HG03354 (cell line): Measurements from ENCODE around the gene DOP1B.

Experiments used
- ATAC-seq: cut with Tn5 transposase; IDR thresholded peaks from one replicate; pipeline ENCODE4 v1.9.1; 2021; ENCODE audit warnings: mild to moderate bottlenecking; ENCODE audit not compliant: unreplicated experiment, poor library complexity, severe bottlenecking

Gene DOP1B

DNA sequence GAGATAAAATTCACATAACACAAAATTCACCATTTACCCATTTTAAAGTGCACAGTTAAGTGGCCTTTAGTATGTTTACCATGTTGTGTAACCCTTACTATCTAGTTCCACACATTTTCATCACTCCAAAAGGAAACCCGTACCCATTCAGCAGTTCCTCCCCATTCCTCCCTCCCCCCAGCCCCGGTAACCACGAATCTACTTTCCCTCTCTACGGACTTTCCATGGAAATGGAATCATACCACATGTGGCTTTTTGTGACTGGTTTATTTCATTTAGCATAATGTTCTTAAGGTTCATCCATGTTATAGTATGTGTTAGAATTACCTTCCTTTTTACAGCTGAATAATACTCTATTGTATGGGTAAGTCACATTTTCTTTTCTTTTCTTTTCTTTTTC lies 10.9 kb downstream of the DOP1B start:
- ATAC-seq: no peak

DNA sequence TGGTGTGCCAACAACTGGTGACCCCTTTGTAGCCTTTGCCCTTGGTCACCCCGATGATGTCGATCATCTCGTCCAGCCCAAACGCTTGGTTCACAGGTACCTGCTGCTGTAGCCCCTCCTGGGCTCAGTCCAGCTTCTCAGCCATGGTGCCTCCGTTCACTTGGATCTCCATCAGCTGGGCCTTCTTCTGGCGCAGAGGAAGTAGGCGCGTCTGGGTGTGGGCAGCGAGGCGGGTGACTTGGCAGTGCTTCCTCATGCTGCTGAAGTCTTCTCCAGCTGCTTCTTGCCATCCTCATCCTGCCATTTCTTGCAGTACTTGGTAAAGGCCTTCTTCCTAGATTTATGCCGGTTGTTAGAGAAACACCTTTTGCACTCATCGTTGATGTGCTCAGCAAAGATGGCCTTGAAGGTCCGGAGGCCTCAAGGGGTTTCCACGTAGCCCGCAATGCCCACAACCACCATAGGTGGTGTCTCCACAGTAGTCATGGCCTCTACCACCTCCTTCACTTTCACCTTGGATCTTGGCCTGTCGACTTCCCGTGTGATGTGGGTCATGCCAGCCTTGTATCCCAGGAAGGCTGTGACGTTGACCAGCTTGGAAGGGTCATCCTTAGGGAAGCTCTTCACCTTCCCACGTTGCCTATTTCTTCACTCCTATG lies 13.0 kb downstream of the DOP1B start:
- no peak for ATAC-seq

- no peak for ATAC-seq
Observed at GRCh38 chr21:36170823-36171222, 14.2 kb downstream of the DOP1B start.

DNA sequence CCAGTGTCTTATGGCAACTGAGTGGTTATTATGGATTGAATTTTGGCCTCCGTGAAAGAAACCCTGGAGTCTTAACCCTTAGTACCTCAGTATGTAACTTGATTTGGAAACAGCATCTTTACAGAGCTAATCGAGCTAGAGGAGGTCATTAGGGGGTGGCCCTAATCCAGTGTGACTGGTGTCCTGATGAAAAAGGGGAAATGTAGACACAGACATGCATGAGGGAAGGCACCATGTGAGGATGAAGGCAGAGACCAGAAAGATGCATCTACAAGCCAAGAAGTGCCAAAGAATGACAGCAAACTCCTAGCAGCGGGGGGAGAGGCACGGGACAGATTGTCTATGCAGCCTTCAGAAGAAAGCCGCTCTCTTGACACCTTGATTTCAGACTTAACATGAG lies 14.7 kb downstream of the DOP1B start:
- ATAC-seq: no peak

DNA sequence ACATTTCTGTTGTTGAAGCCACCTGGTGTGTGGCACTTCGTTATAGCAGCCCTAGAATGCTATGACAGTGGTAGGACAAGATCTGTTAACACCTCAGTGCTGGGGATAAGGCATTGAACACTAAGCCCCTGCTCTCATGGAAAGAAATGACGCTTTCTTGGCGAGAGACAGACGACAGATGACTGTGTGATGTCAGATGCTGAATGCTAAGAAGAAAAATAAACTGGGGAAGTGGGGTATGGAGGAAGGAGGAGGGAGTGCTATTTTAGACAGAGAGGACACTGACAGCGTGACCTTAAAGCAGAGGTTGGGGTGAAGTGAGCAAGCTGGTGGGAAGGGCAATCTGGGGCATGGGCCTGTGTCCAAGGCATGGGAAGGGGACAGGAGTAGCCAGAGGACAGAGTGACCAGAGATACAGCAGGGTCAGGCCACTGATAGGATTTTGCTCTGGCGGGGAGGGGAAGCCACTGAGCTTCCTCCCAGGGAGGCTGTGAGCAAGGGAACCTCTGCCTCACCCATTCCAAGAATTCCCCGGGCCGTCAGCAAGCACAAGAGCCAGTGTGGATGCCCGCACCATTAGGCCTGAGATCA lies 15.2 kb downstream of the DOP1B start:
- no peak for ATAC-seq

GRCh38 chr21:36174780-36175179 lies 18.2 kb downstream of the DOP1B start:
- no peak for ATAC-seq

GRCh38 chr21:36175771-36176565 lies 19.3 kb downstream of the DOP1B start:
- ATAC-seq: no peak

- no peak for ATAC-seq
Observed at GRCh38 chr21:36178349-36178748, 21.7 kb downstream of the DOP1B start.

DNA sequence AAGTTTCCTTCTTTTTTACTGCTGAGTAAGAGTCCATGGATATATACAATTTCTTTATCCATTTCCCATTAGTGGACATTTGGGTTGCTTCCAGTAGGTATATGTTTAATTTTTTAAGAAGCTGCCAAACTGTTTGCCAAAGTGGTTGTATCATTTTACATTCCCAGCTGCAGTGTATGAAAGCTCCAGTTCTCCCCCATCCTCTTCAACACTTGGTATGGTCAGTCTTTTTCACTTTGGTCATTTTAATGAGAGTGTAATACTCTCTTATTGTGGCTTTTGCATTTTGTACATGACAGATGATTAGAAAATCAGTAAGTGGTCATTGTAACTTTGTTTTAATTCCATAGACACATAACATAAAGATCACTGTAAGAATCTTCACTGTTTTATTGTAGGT lies 22.5 kb downstream of the DOP1B start:
- ATAC-seq: no peak

DNA sequence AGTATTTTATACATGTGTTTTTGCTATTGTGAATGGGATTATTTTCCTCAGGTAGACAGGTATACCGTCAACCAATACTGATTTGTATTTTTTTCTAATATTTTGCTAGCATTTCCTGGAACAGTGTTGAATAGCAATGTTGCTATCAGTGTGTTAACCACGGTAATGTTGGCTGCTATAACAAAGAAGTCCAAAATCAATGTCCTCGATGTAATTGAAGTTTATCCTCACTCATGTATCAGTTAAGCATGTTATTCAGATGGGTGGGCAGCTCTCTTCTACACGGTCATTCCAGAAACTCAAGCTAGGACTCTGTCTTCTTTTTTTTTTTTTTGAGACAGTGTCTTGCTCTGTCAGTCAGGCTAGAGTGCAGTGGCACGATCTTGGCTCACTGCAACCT lies 24.3 kb downstream of the DOP1B start:
- no peak for ATAC-seq

DNA sequence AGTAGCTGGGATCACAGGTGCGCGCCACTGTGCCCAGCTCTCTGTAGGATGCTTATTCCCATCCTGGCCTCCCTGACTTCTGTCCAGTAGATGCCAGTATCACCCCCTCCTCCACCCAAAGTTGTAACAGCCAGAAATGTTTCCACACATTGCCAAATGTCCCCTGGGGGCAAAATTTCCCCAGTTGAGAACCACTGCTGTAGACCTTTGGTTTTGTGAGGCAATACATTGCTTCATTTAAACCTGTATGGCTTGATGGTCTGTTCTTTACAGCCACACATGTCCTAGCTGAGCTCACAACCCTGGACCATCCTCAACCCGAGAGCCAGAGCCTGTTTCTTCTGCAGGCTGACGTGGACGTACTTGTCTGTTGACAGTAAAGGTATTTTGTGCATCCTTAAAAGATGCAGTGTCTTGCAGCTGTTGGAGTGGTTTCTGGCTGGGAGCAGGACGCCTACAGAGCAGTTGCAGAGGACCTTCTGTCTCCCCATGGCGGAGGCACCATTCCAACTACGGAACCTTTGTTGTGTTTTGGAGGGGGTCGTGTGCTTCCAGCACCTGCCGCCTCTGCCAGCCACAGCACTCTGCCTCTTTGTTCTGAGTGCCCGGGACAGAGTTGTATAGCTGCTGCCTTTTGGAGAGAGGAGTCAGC lies 26.6 kb downstream of the DOP1B start:
- ATAC-seq: no peak

DNA sequence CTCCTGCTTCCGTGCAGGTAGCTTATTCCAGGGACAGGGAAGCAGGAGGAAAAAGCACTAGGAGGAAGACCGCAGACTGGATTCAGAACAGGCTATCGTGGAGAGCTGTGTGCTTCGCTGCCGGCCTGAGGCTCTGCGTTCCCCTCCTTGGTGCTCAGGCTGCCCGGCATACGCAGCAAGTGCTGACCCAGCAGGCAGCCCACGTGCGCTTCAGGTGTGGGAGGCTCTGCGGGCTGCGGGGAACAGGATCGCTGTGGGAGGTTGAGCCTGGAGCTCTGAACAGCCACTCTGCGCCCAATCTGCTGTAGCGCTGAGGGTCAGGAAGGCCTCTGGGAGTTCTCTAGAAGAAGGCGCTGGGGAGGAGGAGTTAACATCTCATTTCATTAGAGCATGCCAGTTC lies 27.9 kb downstream of the DOP1B start:
- no peak for ATAC-seq

GRCh38 chr21:36185523-36185922 lies 28.9 kb downstream of the DOP1B start:
- no peak for ATAC-seq

- no peak for ATAC-seq
Observed at GRCh38 chr21:36186081-36186480, 29.5 kb downstream of the DOP1B start.

DNA sequence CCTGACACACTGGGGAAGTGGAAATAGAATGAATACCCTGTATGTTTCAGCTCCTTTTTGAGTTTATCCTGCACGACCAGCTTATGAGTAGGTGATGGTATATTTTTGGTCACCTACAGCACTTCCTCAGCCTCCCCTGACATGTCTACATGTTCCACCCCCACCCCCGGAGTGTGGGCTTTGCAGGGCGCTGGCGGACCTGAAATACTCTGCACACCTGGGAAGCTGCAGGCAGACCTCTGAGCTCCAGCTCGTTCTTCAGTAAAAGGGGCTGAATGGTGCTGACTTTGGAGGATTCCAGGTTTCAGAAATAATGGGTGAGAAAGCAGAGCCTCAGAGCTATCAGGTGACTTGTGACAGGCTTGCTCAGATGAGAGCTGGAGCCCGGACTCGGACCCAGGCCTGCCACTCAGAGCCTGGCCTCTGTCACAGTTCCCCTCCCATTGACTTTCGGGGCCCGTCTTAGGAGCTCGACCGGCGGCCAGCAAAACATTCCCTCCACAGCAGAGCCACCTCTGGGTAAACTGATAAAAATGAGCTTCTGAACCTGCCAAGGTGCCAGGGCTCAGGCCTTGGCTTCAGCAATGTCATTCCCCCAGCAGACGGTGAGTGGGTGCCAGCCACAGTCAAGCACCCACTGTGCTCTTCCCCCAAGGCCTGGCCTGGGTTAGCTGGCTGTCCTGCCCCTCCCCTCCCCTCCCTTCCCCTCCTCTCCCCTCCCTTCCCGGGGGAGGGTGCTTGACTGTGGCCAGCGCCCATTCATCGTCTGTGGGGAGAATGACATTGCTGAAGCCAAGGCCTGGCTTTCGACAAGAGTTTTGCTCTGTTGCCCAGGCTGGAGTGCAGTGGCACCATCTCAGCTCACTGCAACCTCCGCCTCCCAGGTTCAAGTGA lies 30.1 kb downstream of the DOP1B start:
- ATAC-seq: no peak

- ATAC-seq: no peak
Observed at GRCh38 chr21:36188081-36188681, 31.6 kb downstream of the DOP1B start.

DNA sequence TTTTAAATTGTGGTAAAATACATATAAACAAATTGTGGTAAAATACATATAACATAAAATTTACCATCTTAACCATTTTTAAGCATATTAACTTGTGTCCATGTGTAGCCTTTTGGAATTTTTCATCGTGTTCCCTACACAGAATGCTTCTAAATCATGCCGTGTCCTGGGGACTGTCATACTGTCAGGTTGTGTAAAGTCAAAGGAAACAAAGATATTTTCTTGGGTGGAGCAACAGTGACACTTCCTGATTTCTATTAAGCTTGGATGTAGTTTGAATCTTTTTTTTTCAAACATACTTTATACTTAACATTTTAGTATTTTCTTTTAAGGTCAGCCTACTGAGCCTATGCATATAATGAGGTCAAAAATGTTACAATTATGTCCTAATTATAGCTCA lies 32.3 kb downstream of the DOP1B start:
- no peak for ATAC-seq

GRCh38 chr21:36190736-36191135 lies 34.1 kb downstream of the DOP1B start:
- no peak for ATAC-seq

DNA sequence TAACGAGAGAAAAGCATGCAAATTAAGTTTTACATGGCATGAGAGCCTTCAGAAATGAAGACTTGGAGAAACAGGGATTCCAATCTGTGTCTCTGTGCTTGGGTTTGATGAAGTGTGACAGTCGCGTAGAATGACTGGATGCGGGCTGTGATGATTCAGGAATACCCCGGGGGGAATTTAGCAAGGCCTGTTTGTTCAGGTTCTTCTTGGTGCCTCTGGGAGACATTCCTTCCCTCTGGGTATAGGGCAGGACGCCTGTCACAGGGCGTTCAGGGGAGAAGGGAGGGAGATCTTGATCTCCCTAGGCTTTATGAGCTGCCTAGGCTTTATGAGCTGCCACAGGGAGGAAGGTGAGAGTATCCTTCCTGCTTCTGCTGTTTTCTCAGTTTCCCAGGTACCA lies 36.6 kb downstream of the DOP1B start:
- ATAC-seq: no peak
